ENCODE data around the gene ZMPSTE24.

ZMPSTE24 gene

DNA sequence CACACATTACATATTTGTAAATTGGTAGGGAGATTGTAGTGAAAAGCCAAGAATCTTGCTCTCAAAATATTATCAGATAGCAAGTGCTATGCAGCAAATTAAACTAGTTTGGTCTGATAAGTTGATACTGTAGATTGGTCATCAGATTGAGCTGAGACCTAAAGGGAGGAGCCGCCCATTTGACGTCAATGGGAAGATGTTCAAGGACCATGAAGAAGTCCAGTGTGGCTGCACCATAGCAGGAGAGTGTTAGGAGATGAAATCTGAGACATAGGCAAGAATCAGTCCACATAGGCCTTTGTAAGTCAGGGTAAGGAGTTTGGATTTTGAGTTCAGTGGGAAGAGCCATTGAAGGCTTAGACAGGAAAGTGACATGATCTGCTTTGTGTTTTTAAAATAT is 16.3 kb downstream of the ZMPSTE24 start:
- no peak for TF ChIP-seq CTCF (IDR thresholded peaks at IDR 0.05)
- Histone ChIP-seq H3K27ac (no peak overlapping the region), H3K4me3 (ENCODE audit: low read depth in 1 of 2, low read length in 1 of 2) (no peak overlapping the region), H3K4me1 (ENCODE audit: control insufficient read depth in 1 of 2, insufficient read depth in 1 of 2, low read depth in 1 of 2, low read length in 1 of 2) (no peaks in the 10 kb centered on the region), H3K9me3 (no peaks in the 10 kb centered on the region), H3K27me3 (no peaks in the 10 kb centered on the region), H3K36me3 (peaks cover 74% of the 10 kb centered on the region)

DNA sequence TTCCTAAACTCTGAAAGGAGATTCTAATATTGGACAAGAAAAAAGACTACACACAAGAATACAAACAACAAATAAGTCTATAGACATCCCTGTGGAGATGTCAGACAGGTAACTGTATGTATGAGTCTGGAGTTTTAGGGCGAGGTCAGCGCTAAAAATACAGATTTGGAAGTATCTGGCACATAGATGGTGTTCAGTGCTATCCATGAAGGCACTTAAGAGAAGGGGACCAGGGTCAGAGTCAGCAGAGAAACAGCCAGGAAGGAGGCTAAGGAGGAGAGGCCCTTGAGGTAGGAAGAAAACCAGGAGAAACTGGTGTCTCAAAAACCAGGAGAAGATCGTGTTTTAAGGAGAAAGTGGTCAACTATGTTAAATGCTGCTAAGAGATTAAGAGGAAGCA is 18.1 kb downstream of the ZMPSTE24 start:
- Histone ChIP-seq H3K27me3 (no peaks in the 10 kb centered on the region), H3K4me1 (ENCODE audit: control insufficient read depth in 1 of 2, insufficient read depth in 1 of 2, low read depth in 1 of 2, low read length in 1 of 2) (no peaks in the 10 kb centered on the region), H3K27ac (no peak overlapping the region), H3K4me3 (ENCODE audit: low read depth in 1 of 2, low read length in 1 of 2) (no peak overlapping the region), H3K9me3 (no peaks in the 10 kb centered on the region), H3K36me3 (peaks cover 72% of the 10 kb centered on the region)
- no peak for TF ChIP-seq CTCF (IDR thresholded peaks at IDR 0.05)

- Histone ChIP-seq H3K36me3 (peaks cover 75% of the 10 kb centered on the region), H3K9me3 (no peaks in the 10 kb centered on the region), H3K4me1 (ENCODE audit: control insufficient read depth in 1 of 2, insufficient read depth in 1 of 2, low read depth in 1 of 2, low read length in 1 of 2) (no peaks in the 10 kb centered on the region), H3K27ac (no peak overlapping the region), H3K27me3 (no peaks in the 10 kb centered on the region), H3K4me3 (ENCODE audit: low read depth in 1 of 2, low read length in 1 of 2) (no peak overlapping the region)
- TF ChIP-seq CTCF (IDR thresholded peaks at IDR 0.05), result no peak
These were observed 23.8 kb downstream of the ZMPSTE24 start for GRCh38 chr1:40281853-40282252.

DNA sequence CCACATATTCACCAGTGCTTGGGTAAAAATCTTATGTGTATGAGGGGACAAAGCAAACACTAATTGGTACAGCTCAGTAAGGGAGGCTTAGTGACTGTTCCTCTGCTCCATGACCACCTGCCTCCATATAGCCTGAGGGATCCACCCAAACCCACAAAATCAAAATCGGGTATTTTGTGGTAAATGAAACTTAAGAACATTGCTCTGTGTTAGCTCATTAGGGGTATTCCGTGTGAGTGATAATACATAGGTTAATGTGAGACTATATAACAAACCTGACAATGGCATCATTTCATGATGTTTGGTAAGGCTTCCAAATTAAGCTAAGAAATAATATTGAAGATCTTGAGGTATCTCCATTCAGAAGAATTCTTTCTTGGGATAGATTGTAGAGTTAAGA is 33.3 kb downstream of the ZMPSTE24 start:
- no peak overlapping the region for H3K4me3 ChIP-seq (ENCODE audit: low read depth in 1 of 2, low read length in 1 of 2)
- no peaks in the 10 kb centered on the region for H3K9me3 ChIP-seq
- TF ChIP-seq CTCF (IDR thresholded peaks at IDR 0.05), result no peak
- peaks cover 79% of the 10 kb centered on the region for H3K36me3 ChIP-seq
- no peak overlapping the region for H3K27ac ChIP-seq
- no peaks in the 10 kb centered on the region for H3K27me3 ChIP-seq
- no peaks in the 10 kb centered on the region for H3K4me1 ChIP-seq (ENCODE audit: control insufficient read depth in 1 of 2, insufficient read depth in 1 of 2, low read depth in 1 of 2, low read length in 1 of 2)

DNA sequence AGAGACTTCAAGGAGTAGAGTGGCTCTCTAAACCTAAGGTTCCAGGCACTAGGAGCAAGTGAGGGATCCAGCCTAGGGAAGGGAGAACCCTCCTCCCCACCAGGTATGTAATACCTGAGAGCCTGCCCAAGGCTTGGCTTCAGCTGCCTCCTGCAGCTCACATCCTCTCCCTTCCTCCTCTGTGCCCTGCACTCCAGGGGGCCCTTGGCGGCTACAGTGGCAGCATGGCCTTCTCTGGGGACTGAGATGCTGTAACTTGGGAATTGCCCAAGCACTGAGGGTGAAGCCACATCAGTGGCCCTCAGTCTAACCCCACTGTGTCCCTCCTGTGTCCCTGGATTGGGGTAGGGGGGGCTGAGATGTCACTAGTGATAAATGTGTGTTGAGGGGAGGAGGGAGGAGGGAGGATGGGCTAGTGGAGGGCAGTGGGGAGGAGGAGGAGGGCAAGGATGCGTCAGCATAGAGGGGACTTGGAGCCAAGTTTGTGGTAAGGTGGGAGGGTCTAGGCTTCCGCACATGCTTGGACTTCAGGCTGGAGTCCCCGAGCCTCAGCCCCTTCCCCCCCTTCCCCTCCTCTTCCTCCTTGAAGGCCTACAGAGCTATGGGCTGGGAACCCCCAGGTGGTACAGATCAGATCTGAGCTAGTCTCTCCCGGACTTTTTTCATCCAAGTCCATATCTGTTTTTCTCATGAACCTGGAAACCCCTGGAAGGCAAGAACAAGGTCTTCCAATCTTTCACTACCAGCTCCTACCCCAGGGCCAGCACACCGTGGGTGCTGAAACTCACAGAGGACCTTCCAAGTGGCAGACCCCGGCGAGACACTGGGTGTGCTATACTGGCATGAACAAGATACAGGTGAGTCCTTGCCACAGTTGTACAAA is 41.6 kb downstream of the ZMPSTE24 start:
- no peak overlapping the region for H3K4me3 ChIP-seq (ENCODE audit: low read depth in 1 of 2, low read length in 1 of 2)
- H3K36me3 ChIP-seq, result peaks cover 41% of the 10 kb centered on the region
- no peak overlapping the region for H3K27ac ChIP-seq
- TF ChIP-seq CTCF (IDR thresholded peaks at IDR 0.05), result no peak
- no peaks in the 10 kb centered on the region for H3K9me3 ChIP-seq
- no peaks in the 10 kb centered on the region for H3K27me3 ChIP-seq
- no peaks in the 10 kb centered on the region for H3K4me1 ChIP-seq (ENCODE audit: control insufficient read depth in 1 of 2, insufficient read depth in 1 of 2, low read depth in 1 of 2, low read length in 1 of 2)

Data from neutrophil (primary cell).